HG03558 (cell line): ENCODE measurements around the gene ACYP2.

Experiments used
- ATAC-seq: cut with Tn5 transposase; IDR thresholded peaks from one replicate; pipeline ENCODE4 v1.9.1; 2021; ENCODE audit warnings: moderate number of reproducible peaks; ENCODE audit not compliant: unreplicated experiment; ENCODE audit errors: extremely low read depth

ACYP2 gene

GRCh38 chr2:54148391-54148790 is 33.0 kb downstream of the ACYP2 start:
- no peak for ATAC-seq

- no peak for ATAC-seq
Observed at GRCh38 chr2:54149638-54150441, 34.4 kb downstream of the ACYP2 start.

- no peak for ATAC-seq
Observed at GRCh38 chr2:54158311-54158710, 42.9 kb downstream of the ACYP2 start.

- ATAC-seq: no peak
Observed at GRCh38 chr2:54161660-54162424, 46.4 kb downstream of the ACYP2 start.

- ATAC-seq: no peak
Observed at GRCh38 chr2:54164106-54164505, 48.7 kb downstream of the ACYP2 start.

- no peak for ATAC-seq
Observed at GRCh38 chr2:54166121-54166773, 50.8 kb downstream of the ACYP2 start.

- no peak for ATAC-seq
Observed at GRCh38 chr2:54176577-54176976, 61.2 kb downstream of the ACYP2 start.

GRCh38 chr2:54183281-54183680 is 67.9 kb downstream of the ACYP2 start:
- ATAC-seq: no peak

- ATAC-seq: no peak
Observed at GRCh38 chr2:54183972-54184371, 68.6 kb downstream of the ACYP2 start.

- no peak for ATAC-seq
Observed at GRCh38 chr2:54185105-54185504, 69.7 kb downstream of the ACYP2 start.

- ATAC-seq: no peak
Observed at GRCh38 chr2:54187331-54187730, 71.9 kb downstream of the ACYP2 start.

GRCh38 chr2:54189539-54189938 is 74.1 kb downstream of the ACYP2 start:
- no peak for ATAC-seq

GRCh38 chr2:54191361-54192135 is 76.1 kb downstream of the ACYP2 start:
- ATAC-seq: no peak

GRCh38 chr2:54194761-54195750 is 79.6 kb downstream of the ACYP2 start:
- no peak for ATAC-seq

GRCh38 chr2:54196646-54197045 is 81.2 kb downstream of the ACYP2 start:
- ATAC-seq: no peak

- ATAC-seq: no peak
Observed at GRCh38 chr2:54204476-54204875, 89.1 kb downstream of the ACYP2 start.

- ATAC-seq: no peak
Observed at GRCh38 chr2:54206596-54206995, 91.2 kb downstream of the ACYP2 start.

GRCh38 chr2:54207666-54208195 is 92.3 kb downstream of the ACYP2 start:
- ATAC-seq: no peak
